DMS 273 (cell line): ENCODE data around the gene MUL1.
A peak's percentile ranks its signal among the peaks of the same experiment; 100 is the strongest.

Source experiments
- DNase-seq: peaks from one replicate; lab custom pipeline; 2025; ENCODE audit not compliant: unreplicated experiment; lab: John Stamatoyannopoulos, UW

MUL1 gene

GRCh38 chr1:20485527-20486456 lies 22.2 kb downstream of the MUL1 start, which contains the start of gene CAMK2N1:
Gene CAMK2N1 (minus strand): TSS chr1:20486210. CDS start chr1:20485379, 831 bp downstream.
- peak; percentile 82 for DNase-seq

DNA sequence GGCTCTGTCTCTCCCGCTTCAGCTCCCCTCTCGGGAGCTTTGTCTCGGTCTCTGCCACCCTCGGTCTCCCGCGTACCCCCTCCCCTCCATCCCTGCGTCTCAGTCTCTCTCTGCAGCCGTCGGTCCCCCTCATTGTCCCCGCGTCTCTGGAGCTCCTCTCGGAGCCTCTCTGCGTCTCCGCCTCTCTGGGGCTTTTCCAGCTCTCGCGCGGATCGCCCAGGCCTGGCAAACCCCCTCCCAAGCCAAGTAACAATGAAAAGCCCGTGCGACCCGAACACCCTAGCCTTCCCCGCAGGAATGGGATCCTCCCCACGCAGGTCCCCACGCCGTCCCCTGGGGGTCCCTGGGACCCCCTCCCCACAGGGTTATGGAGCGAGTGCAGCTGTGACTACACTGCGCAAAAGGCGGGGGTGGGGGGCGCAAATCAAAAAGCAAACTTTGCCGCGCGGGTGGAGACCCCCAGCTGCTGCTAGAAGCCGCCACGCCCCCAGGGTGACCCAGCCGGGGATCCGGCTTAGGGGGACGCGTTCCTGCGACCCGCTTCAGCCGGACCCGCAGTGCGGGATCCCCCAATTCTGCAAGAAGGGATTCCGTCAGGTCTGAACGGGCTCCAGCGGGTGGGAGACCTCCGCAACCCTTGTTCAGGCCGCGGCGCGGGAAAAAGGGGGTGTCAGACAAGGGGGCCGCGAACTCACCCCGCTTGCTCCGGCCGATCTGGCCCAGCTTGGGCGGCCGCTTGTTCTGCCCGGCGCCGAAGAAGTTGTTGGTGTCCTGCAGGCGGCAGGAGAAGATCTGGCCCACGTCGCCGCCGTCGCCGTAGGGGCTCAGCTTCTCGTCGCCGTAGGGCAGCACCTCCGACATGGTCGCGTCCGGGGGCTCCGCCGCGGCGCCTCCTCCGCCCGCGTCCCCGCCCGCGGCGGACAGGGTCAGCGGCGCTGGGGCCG lies 23.2 kb downstream of the MUL1 start:
- peak; percentile 71 for DNase-seq

GRCh38 chr1:20483833-20484518 lies 24.0 kb downstream of the MUL1 start:
- peak; percentile 71 for DNase-seq

- no peak for DNase-seq
These were observed 24.7 kb downstream of the MUL1 start for GRCh38 chr1:20483098-20483832.

GRCh38 chr1:20481643-20482498 lies 26.1 kb downstream of the MUL1 start:
- DNase-seq: no peak

- no peak for DNase-seq
These were observed 26.9 kb downstream of the MUL1 start for GRCh38 chr1:20480951-20481617.

DNA sequence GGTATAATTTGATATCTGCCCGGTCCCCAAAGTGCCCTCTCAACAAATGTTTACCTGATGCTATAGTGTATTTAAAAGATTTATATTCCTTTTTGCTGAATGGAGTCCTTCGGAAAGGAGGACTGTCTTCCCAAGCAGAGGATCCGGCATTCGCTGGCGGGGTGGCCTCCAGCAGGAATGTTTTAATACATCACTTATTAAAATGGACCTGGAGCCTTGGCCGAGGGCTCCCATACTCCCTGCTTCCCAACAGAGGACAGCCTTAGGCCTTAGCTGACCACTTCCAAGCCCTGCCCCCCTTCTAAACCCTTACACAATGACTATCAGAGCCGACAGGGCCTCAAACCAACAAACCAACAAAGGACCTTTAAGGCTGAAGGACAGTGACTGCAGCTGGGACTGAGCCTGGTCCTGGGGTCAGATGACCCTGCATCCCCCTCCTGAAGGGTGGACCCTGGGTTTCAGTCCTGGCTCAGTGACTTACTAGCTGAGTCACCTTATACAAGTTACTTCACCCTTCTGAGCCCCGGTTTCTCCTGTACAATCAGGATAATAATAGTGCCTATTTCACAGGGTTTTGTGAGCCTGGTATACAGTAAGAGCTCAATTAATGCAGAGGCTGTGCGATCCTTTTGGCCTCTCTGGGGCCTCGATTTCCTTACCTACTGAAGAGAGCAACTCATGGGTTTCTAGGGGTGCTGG lies 27.6 kb downstream of the MUL1 start:
- no peak for DNase-seq

DNA sequence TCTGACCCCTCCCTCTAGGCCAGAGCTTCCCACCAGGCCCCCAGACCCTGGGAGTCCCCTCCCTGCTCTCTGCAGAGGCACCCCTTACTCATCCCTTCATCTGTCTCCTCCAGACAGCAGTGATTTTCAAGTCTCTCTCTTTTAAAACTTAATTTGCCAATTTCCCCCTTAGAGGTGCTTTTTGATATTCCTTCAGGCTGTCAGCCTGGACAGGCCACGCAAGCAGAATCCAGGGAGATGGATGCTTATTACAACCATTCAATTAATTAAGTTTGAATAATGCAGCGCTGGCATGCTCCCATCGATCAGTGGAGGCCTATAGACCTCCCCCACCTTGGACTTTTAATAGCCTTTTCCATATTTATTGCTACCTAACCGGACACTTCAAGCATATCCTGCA lies 28.1 kb downstream of the MUL1 start:
- no peak for DNase-seq

DNA sequence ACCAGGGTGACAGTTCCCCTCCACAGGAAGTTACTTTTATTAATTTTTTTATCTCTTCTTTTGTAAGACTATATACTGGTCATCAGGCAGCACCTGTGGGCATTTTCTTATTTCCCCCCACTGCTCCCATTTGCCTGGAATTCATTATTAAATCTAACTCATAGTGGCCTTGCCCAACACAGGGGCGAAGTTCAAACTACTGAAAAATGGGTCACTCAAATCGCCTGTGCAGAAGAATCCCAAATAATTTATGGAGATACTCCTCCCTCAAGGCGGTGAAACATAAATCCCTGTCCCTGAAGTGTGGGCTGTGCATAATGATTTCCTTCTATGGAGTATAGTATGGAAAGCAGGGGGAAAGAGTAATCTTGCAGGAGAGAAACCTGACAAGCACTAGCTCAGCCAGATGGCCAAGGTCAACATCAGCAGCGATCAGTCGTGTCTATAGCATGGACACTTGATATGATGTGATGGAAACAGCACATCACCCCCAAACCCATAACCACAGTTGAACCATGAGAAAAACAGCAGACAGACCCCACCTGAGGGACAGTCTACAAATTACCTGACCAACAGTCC lies 29.8 kb downstream of the MUL1 start:
- no peak for DNase-seq

- DNase-seq: no peak
These were observed 30.4 kb downstream of the MUL1 start for GRCh38 chr1:20477348-20478056.

DNA sequence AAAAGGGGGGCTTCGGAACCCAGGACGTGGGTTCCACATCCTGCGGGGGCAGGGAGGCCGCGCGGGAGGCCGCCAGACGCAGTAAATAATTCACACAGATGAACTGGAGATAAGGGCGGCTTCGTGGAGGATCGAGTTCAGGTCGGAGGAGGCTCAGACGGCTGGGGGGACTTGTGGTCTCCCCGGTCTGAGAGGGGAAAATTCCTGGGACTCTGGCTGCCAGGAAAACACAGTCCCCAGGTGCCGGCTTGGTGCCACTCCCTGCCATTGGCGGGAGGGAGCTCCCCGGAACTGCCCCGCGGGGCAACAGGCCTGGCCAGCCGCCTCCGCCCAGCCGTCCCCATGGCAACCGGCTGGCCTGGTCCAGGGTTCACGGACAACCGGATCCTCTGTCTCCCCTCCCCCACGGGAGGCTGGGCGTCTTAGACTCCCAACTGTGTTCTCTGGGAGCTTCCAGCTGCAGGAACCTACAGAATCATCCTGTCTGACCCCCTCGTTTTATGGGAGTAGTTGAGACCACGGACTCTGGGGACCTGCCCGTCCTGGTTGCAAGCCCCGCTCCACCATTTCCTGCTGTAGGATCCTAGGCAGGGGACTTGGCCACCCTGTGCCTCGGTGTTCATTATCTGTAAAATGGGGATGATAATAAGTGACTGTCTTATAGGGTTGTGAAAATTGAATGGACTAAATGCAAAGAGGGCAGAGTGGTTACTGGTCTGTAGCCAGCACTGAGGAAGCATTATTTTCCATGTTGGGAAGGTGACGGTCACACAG lies 31.5 kb downstream of the MUL1 start:
- DNase-seq: peak; percentile 47

- no peak for DNase-seq
These were observed 33.0 kb downstream of the MUL1 start for GRCh38 chr1:20474996-20475395.

DNA sequence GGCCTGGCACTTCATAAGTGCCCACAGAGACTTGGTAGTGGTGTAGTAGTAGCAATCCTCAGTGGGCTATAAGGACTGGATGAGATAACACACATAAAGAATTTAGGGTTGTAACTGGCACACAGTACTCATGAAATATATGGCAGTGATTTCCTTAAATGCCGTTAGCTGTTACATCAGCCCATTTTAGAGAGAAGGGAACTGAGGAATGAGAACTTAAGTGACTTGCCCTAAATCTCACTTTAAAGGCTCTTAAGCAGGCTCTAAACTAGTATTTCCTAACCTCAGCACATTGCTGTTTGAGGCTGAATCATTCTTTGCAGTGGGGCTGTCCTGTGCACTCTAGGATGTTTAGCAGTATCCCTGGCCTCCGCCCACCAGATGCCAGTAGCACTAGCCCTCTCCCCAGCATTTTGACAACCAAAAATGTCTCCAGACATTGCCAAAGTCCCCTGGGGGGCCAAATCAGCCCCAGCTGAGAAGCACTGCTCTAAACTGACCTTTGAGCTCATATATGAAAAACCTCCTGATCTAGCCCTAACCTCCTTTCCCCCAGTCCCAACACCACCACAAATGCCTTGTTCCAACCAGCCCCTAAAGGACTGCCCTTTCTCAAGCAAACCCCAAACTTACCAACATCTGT lies 33.5 kb downstream of the MUL1 start:
- DNase-seq: no peak

- DNase-seq: no peak
These were observed 34.1 kb downstream of the MUL1 start for GRCh38 chr1:20473894-20474293.

DNA sequence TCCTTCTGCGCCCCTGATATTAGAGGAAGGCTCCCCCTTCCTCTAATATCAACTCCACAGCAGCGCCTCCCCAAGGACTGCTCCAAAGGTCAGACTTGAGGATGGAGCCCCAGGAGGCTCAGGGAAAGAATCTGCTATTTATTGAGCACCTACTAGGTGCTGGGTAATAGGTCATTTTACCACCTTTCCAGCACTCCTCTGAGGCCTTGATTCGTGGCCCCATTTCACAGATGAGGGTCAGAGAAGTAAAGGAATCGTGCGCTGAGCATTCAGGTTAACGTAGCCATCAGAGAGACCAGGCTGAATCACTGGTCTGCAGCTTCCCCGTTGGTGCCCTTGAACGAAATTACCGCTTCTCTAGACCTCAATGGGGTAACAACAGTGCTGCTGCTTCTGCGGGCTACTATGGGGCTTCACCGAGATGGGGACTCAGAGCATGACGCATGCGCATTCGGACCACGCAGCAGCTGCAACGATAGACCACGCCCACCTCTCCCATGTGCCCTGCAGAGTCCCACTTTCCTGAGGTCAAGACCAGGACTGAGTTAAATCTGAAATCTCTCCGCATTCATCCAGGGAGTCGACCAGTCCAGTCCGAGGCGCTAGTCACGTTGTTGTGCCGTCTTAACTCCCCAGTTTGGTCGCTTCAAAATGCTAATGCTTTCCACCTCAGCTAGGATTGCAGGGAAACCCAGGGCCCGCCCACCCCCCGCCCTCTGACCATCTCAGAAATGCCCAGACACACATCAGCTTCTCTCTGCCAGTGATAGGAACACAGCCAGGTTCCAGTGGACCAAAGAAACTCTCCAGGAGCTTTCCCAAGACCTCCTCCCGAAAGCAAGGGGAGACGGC lies 34.9 kb downstream of the MUL1 start:
- no peak for DNase-seq
